B cell (primary cell): ENCODE results near the gene NAPG. TPM values are rescaled to one million over a fixed set of nuclear protein-coding genes. Genes with fewer than 3 reads are reported as not detected.

Experiments used
- ATAC-seq: fragments of 200-7000 bp; cut with Tn5 transposase; one replicate; pipeline ENCODE4 v1.10.0; 2021; ENCODE audit warnings: low read depth, mild to moderate bottlenecking, moderate number of reproducible peaks, moderate library complexity
- CTCF ChIA-PET: fragments of 350-600 bp; sonication (Branson Sonifier 250); formaldehyde crosslinking; loops from one replicate; lab custom pipeline; 2021; ENCODE audit warnings: antibody characterized with exemption, inconsistent platforms; lab: Charles Lee
- POLR2A ChIA-PET: fragments of 350-600 bp; sonication (Branson Sonifier 250); formaldehyde crosslinking; loops from one replicate; lab custom pipeline; 2021; ENCODE audit warnings: antibody characterized with exemption; lab: Charles Lee
- DNase-seq: peaks from one replicate; pipeline ENCODE4 v3.0.0; 2013
- H2AFZ ChIP-seq: 2 replicates; pipeline ENCODE4 v1.6.1; 2012; ENCODE audit warnings: mild to moderate bottlenecking, low read depth, low read length; ENCODE audit not compliant: insufficient read depth, poor library complexity, severe bottlenecking
- H3K27ac ChIP-seq, 2 donors: 1 replicate in 1 of 2; 2 replicates in 1 of 2; pipeline ENCODE4 v1.5.1; 2012 to 2013; ENCODE audit warnings: low read length in 2 of 2, mild to moderate bottlenecking in 2 of 2, moderate library complexity in 1 of 2
- H3K27me3 ChIP-seq, 4 experiments: fragments of 200-600 bp in 1 of 4; sonication (generic) in 1 of 4; replicated peaks in 1 of 4; 1 replicate in 2 of 4; 2 replicates in 2 of 4; pipeline versions ENCODE4 v1.6.1 to v1.7.0; 2013 to 2016; ENCODE audit warnings: low read length in 3 of 4, mild to moderate bottlenecking in 2 of 4, mixed read lengths in 1 of 4, moderate library complexity in 1 of 4; ENCODE audit not compliant: insufficient read depth in 4 of 4, control insufficient read depth in 3 of 4; ENCODE audit errors: control extremely low read depth in 1 of 4
- H3K36me3 ChIP-seq, 2 experiments: replicated peaks in 1 of 2; 1 replicate in 1 of 2; 2 replicates in 1 of 2; pipeline versions ENCODE4 v1.6.1 to v1.7.1; 2013; ENCODE audit warnings: low read length in 1 of 2; ENCODE audit not compliant: insufficient read depth in 2 of 2, control insufficient read depth in 1 of 2; ENCODE audit errors: control extremely low read depth in 1 of 2, extremely low read depth in 1 of 2
- H3K4me1 ChIP-seq, 2 donors: fragments of 200-600 bp in 1 of 2; sonication (generic) in 1 of 2; 1 replicate in 1 of 2; 2 replicates in 1 of 2; pipeline versions ENCODE4 v1.5.1 to v1.6.1; 2013 to 2017; ENCODE audit warnings: low read length in 2 of 2; ENCODE audit not compliant: control insufficient read depth in 2 of 2, insufficient read depth in 2 of 2
- H3K4me2 ChIP-seq: replicated peaks from 2 replicates; pipeline ENCODE3; 2012; ENCODE audit warnings: mild to moderate bottlenecking, low read depth, low read length; ENCODE audit not compliant: poor library complexity, severe bottlenecking
- H3K4me3 ChIP-seq, 5 experiments: fragments of 200-600 bp in 1 of 5; sonication (generic) in 1 of 5; 1 replicate in 3 of 5; 2 replicates in 2 of 5; pipeline versions ENCODE4 v1.5.1 to v1.7.0; 2011 to 2016; ENCODE audit warnings: low read length in 4 of 5, mild to moderate bottlenecking in 4 of 5, low read depth in 2 of 5, control low read depth in 1 of 5, moderate library complexity in 1 of 5; ENCODE audit not compliant: insufficient read depth in 1 of 5; ENCODE audit errors: control extremely low read depth in 1 of 5, extremely low read depth in 1 of 5
- H3K79me2 ChIP-seq: fragments of 200-600 bp; sonication (generic); one replicate; pipeline ENCODE4 v1.6.0; 2016; ENCODE audit warnings: low read length; ENCODE audit not compliant: control insufficient read depth, insufficient read depth
- H3K9ac ChIP-seq: fragments of 200-600 bp; sonication (generic); 2 replicates; pipeline ENCODE4 v1.6.1; 2017; ENCODE audit warnings: mild to moderate bottlenecking, low read length, moderate library complexity
- H3K9me3 ChIP-seq, 3 donors: one replicate each; pipeline versions ENCODE4 v1.6.1 to v1.7.1; 2013; ENCODE audit warnings: low read length in 2 of 3; ENCODE audit not compliant: control insufficient read depth in 2 of 3, insufficient read depth in 1 of 3; ENCODE audit errors: control extremely low read depth in 1 of 3
- H4K20me1 ChIP-seq: 2 replicates; pipeline ENCODE4 v1.6.0; 2012; ENCODE audit warnings: mild to moderate bottlenecking, low read length; ENCODE audit not compliant: insufficient read depth, control insufficient read depth, poor library complexity, severe bottlenecking
- H3K27ac Mint-ChIP-seq: one replicate; pipeline ENCODE4 v1.8.0; 2021; ENCODE audit warnings: mixed read lengths
- H3K27me3 Mint-ChIP-seq: one replicate; pipeline ENCODE4 v1.8.0; 2021; ENCODE audit warnings: mixed read lengths
- H3K4me1 Mint-ChIP-seq: one replicate; pipeline ENCODE4 v1.8.0; 2021; ENCODE audit warnings: mixed read lengths
- H3K4me3 Mint-ChIP-seq: one replicate; pipeline ENCODE4 v1.8.0; 2021; ENCODE audit warnings: mixed read lengths
- H3K9me3 Mint-ChIP-seq: one replicate; pipeline ENCODE4 v1.8.0; 2022; ENCODE audit warnings: mixed read lengths; ENCODE audit not compliant: insufficient read depth
- CTCF ChIP-seq: fragments of 200-600 bp; IDR thresholded peaks from one replicate; pipeline ENCODE4 v1.8.0; 2022; ENCODE audit warnings: antibody characterized with exemption, mild to moderate bottlenecking
- EZH2 ChIP-seq: IDR thresholded peaks from 2 replicates; pipeline ENCODE4 v1.6.1; 2012; ENCODE audit warnings: borderline replicate concordance, low read depth, mild to moderate bottlenecking, moderate library complexity, low read length; ENCODE audit not compliant: insufficient read depth, poor library complexity, severe bottlenecking
- WGBS: methylation state at CpG from one replicate; pipeline ENCODE4 v1.1.5; 2013; ENCODE audit warnings: missing lambda C conversion rate; ENCODE audit not compliant: insufficient coverage; 5-methylcytosine and 5-hydroxymethylcytosine counted together
- intact Hi-C: fragments of 100-400 bp; cut with micrococcal nuclease; formaldehyde crosslinking; loops from one replicate; pipeline ENCODE4 v1.10.0; 2022
- polyA plus RNA-seq: library from polyadenylated mRNA; depleted of rRNA; stranded (reverse); fragments of >200 nt; gene quantifications from 2 replicates; pipeline ENCODE4 v1.2.3, GENCODE V29; 2012
- total RNA-seq, 2 donors: library from RNA; stranded (reverse); fragments of 120-200 nt in 1 of 2; gene quantifications; 1 replicate in 1 of 2; 2 replicates in 1 of 2; pipeline versions ENCODE4 v1.2.3 to v1.2.4, GENCODE V29; 2013 to 2022

Gene NAPG
- total and polyA plus RNA-seq, 2 donors (not counting 1 experiment from before 2014, with no cell fraction given): 9.4 to 31.8 TPM

- no peak overlapping the region for H3K4me2 ChIP-seq
- H3K27me3 ChIP-seq: no peaks in the 10 kb centered on the region
- CTCF ChIA-PET: interaction anchor here (1.0 kb wide), 1 partner anchor 24 kb away, joined by 3 read pairs; no protein-coding TSS in a partner anchor
- no peak for TF ChIP-seq EZH2
- TF ChIP-seq CTCF: no peak
- no peaks in the 10 kb centered on the region for H3K9me3 Mint-ChIP-seq
- no peak for ATAC-seq
- no peaks in the 10 kb centered on the region for H3K9me3 ChIP-seq
- H2AFZ ChIP-seq: no peak overlapping the region
- no peaks in the 10 kb centered on the region for H3K4me1 ChIP-seq
- no CpG with 5 or more reads among the region's 1 CpG for WGBS
- no peak overlapping the region for H3K4me3 Mint-ChIP-seq
- H3K4me3 ChIP-seq: no peak overlapping the region
- intact Hi-C loops: no loop called here
- POLR2A ChIA-PET: no interaction called here
- DNase-seq: no peak
- no peaks in the 10 kb centered on the region for H3K27me3 Mint-ChIP-seq
- no peaks in the 10 kb centered on the region for H4K20me1 ChIP-seq
- no peaks in the 10 kb centered on the region for H3K36me3 ChIP-seq
- no peaks in the 10 kb centered on the region for H3K4me1 Mint-ChIP-seq
- no peak overlapping the region for H3K9ac ChIP-seq
- H3K79me2 ChIP-seq: no peaks in the 10 kb centered on the region
- H3K27ac ChIP-seq: no peak overlapping the region
- no peak overlapping the region for H3K27ac Mint-ChIP-seq
Observed at GRCh38 chr18:10585260-10585659, 59.4 kb downstream of the NAPG start.

- no peaks in the 10 kb centered on the region for H4K20me1 ChIP-seq
- no peaks in the 10 kb centered on the region for H3K4me1 Mint-ChIP-seq
- no peak overlapping the region for H3K27ac Mint-ChIP-seq
- H3K9me3 Mint-ChIP-seq: no peaks in the 10 kb centered on the region
- no peaks in the 10 kb centered on the region for H3K79me2 ChIP-seq
- CTCF ChIA-PET: no interaction called here
- no peak overlapping the region for H3K4me3 Mint-ChIP-seq
- no peak overlapping the region for H3K4me2 ChIP-seq
- ATAC-seq: no peak
- TF ChIP-seq CTCF (no peak), EZH2 (no peak)
- intact Hi-C loops: no loop called here
- POLR2A ChIA-PET: no interaction called here
- H3K9ac ChIP-seq: no peak overlapping the region
- H2AFZ ChIP-seq: no peak overlapping the region
- 96% methylated on average over 25 of the region's 30 CpGs for WGBS
- H3K36me3 ChIP-seq: no peaks in the 10 kb centered on the region
- H3K27me3 Mint-ChIP-seq: no peaks in the 10 kb centered on the region
- no peak overlapping the region for H3K4me3 ChIP-seq
- no peak overlapping the region for H3K27ac ChIP-seq
- no peak for DNase-seq
- no peaks in the 10 kb centered on the region for H3K27me3 ChIP-seq
- H3K4me1 ChIP-seq: no peaks in the 10 kb centered on the region
- H3K9me3 ChIP-seq: no peaks in the 10 kb centered on the region
Observed at GRCh38 chr18:10588975-10589374, 63.1 kb downstream of the NAPG start.
